ENCODE data around the gene TMEM121. TPM values are rescaled to one million over a fixed set of nuclear protein-coding genes. Genes with fewer than 3 reads are reported as not detected.

The TMEM121 gene
- total and polyA plus RNA-seq, 2 donors: 2.1 to 2.8 TPM

- Histone ChIP-seq H3K36me3 (ENCODE audit: control insufficient read depth in 2 of 2, insufficient read depth in 2 of 2, low read length in 1 of 2) (no peaks in the 10 kb centered on the region), H3K27me3 (ENCODE audit: control insufficient read depth in 2 of 2, insufficient read depth in 1 of 2, low read length in 1 of 2) (peaks cover 50 to 76% of the 10 kb centered on the region in 2 donors), H3K9me3 (ENCODE audit: control insufficient read depth in 2 of 2, insufficient read depth in 1 of 2, low read length in 1 of 2) (no peaks in the 10 kb centered on the region), H3K4me1 (ENCODE audit: control insufficient read depth in 2 of 2, insufficient read depth in 2 of 2, low read length in 2 of 2) (peaks cover 3 to 20% of the 10 kb centered on the region in 2 donors), H3K27ac (ENCODE audit: low read depth in 1 of 2, low read length in 1 of 2) (no peak overlapping the region), H3K4me3 (ENCODE audit: low read length in 2 of 2) (no peak overlapping the region)
- WGBS: 87% methylated on average over 19 of the region's 19 CpGs
- DNase-seq (ENCODE audit: low read depth in 6 of 9, low spot score in 9 of 9): no peak
Measured at GRCh38 chr14:105530285-105531087, 4.1 kb downstream of the TMEM121 start.

- peaks cover 3 to 20% of the 10 kb centered on the region in 2 donors for H3K4me1 ChIP-seq (ENCODE audit: control insufficient read depth in 2 of 2, insufficient read depth in 2 of 2, low read length in 2 of 2)
- H3K4me3 ChIP-seq (ENCODE audit: low read length in 2 of 2): no peak overlapping the region
- no peaks in the 10 kb centered on the region for H3K9me3 ChIP-seq (ENCODE audit: control insufficient read depth in 2 of 2, insufficient read depth in 1 of 2, low read length in 1 of 2)
- H3K36me3 ChIP-seq (ENCODE audit: control insufficient read depth in 2 of 2, insufficient read depth in 2 of 2, low read length in 1 of 2): no peaks in the 10 kb centered on the region
- H3K27ac ChIP-seq (ENCODE audit: low read depth in 1 of 2, low read length in 1 of 2): no peak overlapping the region
- DNase-seq (ENCODE audit: low read depth in 6 of 9, low spot score in 9 of 9): no peak
- H3K27me3 ChIP-seq (ENCODE audit: control insufficient read depth in 2 of 2, insufficient read depth in 1 of 2, low read length in 1 of 2): peaks cover 42 to 72% of the 10 kb centered on the region in 2 donors
- WGBS: 96% methylated on average over 30 of the region's 30 CpGs
Measured at GRCh38 chr14:105531088-105531893, 4.9 kb downstream of the TMEM121 start.

GRCh38 chr14:105531894-105532623 lies 5.7 kb downstream of the TMEM121 start:
- H3K36me3 ChIP-seq (ENCODE audit: control insufficient read depth in 2 of 2, insufficient read depth in 2 of 2, low read length in 1 of 2): no peaks in the 10 kb centered on the region
- no peak overlapping the region for H3K4me3 ChIP-seq (ENCODE audit: low read length in 2 of 2)
- H3K9me3 ChIP-seq (ENCODE audit: control insufficient read depth in 2 of 2, insufficient read depth in 1 of 2, low read length in 1 of 2): no peaks in the 10 kb centered on the region
- peaks cover 34 to 72% of the 10 kb centered on the region in 2 donors for H3K27me3 ChIP-seq (ENCODE audit: control insufficient read depth in 2 of 2, insufficient read depth in 1 of 2, low read length in 1 of 2)
- WGBS: 94% methylated on average over 19 of the region's 19 CpGs
- peaks cover 3 to 16% of the 10 kb centered on the region in 2 donors for H3K4me1 ChIP-seq (ENCODE audit: control insufficient read depth in 2 of 2, insufficient read depth in 2 of 2, low read length in 2 of 2)
- DNase-seq (ENCODE audit: low read depth in 6 of 9, low spot score in 9 of 9): no peak
- no peak overlapping the region for H3K27ac ChIP-seq (ENCODE audit: low read depth in 1 of 2, low read length in 1 of 2)

GRCh38 chr14:105532735-105533141 lies 6.4 kb downstream of the TMEM121 start:
- DNase-seq (ENCODE audit: low read depth in 6 of 9, low spot score in 9 of 9): no peak
- Histone ChIP-seq H3K27me3 (ENCODE audit: control insufficient read depth in 2 of 2, insufficient read depth in 1 of 2, low read length in 1 of 2) (peaks cover 27 to 71% of the 10 kb centered on the region in 2 donors), H3K27ac (ENCODE audit: low read depth in 1 of 2, low read length in 1 of 2) (no peak overlapping the region), H3K4me3 (ENCODE audit: low read length in 2 of 2) (no peak overlapping the region), H3K4me1 (ENCODE audit: control insufficient read depth in 2 of 2, insufficient read depth in 2 of 2, low read length in 2 of 2) (peaks cover 6 to 12% of the 10 kb centered on the region in 2 donors), H3K9me3 (ENCODE audit: control insufficient read depth in 2 of 2, insufficient read depth in 1 of 2, low read length in 1 of 2) (no peaks in the 10 kb centered on the region), H3K36me3 (ENCODE audit: control insufficient read depth in 2 of 2, insufficient read depth in 2 of 2, low read length in 1 of 2) (no peaks in the 10 kb centered on the region)
- WGBS: 79% methylated on average over 10 of the region's 10 CpGs

- Histone ChIP-seq H3K4me1 (ENCODE audit: control insufficient read depth in 2 of 2, insufficient read depth in 2 of 2, low read length in 2 of 2) (peaks cover 6 to 7% of the 10 kb centered on the region in 2 donors), H3K27ac (ENCODE audit: low read depth in 1 of 2, low read length in 1 of 2) (no peak overlapping the region), H3K36me3 (ENCODE audit: control insufficient read depth in 2 of 2, insufficient read depth in 2 of 2, low read length in 1 of 2) (no peaks in the 10 kb centered on the region), H3K9me3 (ENCODE audit: control insufficient read depth in 2 of 2, insufficient read depth in 1 of 2, low read length in 1 of 2) (no peaks in the 10 kb centered on the region), H3K4me3 (ENCODE audit: low read length in 2 of 2) (no peak overlapping the region), H3K27me3 (ENCODE audit: control insufficient read depth in 2 of 2, insufficient read depth in 1 of 2, low read length in 1 of 2) (peaks cover 21 to 70% of the 10 kb centered on the region in 2 donors)
- no peak for DNase-seq (ENCODE audit: low read depth in 6 of 9, low spot score in 9 of 9)
- 85% methylated on average over 9 of the region's 9 CpGs for WGBS
Measured at GRCh38 chr14:105533391-105533790, 7.0 kb downstream of the TMEM121 start.

- Histone ChIP-seq H3K36me3 (ENCODE audit: control insufficient read depth in 2 of 2, insufficient read depth in 2 of 2, low read length in 1 of 2) (no peaks in the 10 kb centered on the region), H3K27ac (ENCODE audit: low read depth in 1 of 2, low read length in 1 of 2) (no peak overlapping the region), H3K27me3 (ENCODE audit: control insufficient read depth in 2 of 2, insufficient read depth in 1 of 2, low read length in 1 of 2) (peaks cover 15 to 69% of the 10 kb centered on the region in 2 donors), H3K4me3 (ENCODE audit: low read length in 2 of 2) (no peak overlapping the region), H3K9me3 (ENCODE audit: control insufficient read depth in 2 of 2, insufficient read depth in 1 of 2, low read length in 1 of 2) (no peaks in the 10 kb centered on the region), H3K4me1 (ENCODE audit: control insufficient read depth in 2 of 2, insufficient read depth in 2 of 2, low read length in 2 of 2) (peaks cover 5% of the 10 kb centered on the region in 2 donors)
- WGBS: 88% methylated on average over 21 of the region's 21 CpGs
- no peak for DNase-seq (ENCODE audit: low read depth in 6 of 9, low spot score in 9 of 9)
Measured at GRCh38 chr14:105533811-105534498, 7.6 kb downstream of the TMEM121 start.

GRCh38 chr14:105534586-105534985 lies 8.2 kb downstream of the TMEM121 start:
- Histone ChIP-seq H3K4me3 (ENCODE audit: low read length in 2 of 2) (no peak overlapping the region), H3K36me3 (ENCODE audit: control insufficient read depth in 2 of 2, insufficient read depth in 2 of 2, low read length in 1 of 2) (no peaks in the 10 kb centered on the region), H3K27me3 (ENCODE audit: control insufficient read depth in 2 of 2, insufficient read depth in 1 of 2, low read length in 1 of 2) (peaks cover 9 to 63% of the 10 kb centered on the region in 2 donors), H3K9me3 (ENCODE audit: control insufficient read depth in 2 of 2, insufficient read depth in 1 of 2, low read length in 1 of 2) (no peaks in the 10 kb centered on the region), H3K27ac (ENCODE audit: low read depth in 1 of 2, low read length in 1 of 2) (no peak overlapping the region), H3K4me1 (ENCODE audit: control insufficient read depth in 2 of 2, insufficient read depth in 2 of 2, low read length in 2 of 2) (peaks cover 0 to 3% of the 10 kb centered on the region in 2 donors)
- no peak for DNase-seq (ENCODE audit: low read depth in 6 of 9, low spot score in 9 of 9)
- WGBS: 87% methylated on average over 13 of the region's 13 CpGs

GRCh38 chr14:105536051-105536450 lies 9.7 kb downstream of the TMEM121 start:
- Histone ChIP-seq H3K27ac (ENCODE audit: low read depth in 1 of 2, low read length in 1 of 2) (no peak overlapping the region), H3K9me3 (ENCODE audit: control insufficient read depth in 2 of 2, insufficient read depth in 1 of 2, low read length in 1 of 2) (no peaks in the 10 kb centered on the region), H3K4me1 (ENCODE audit: control insufficient read depth in 2 of 2, insufficient read depth in 2 of 2, low read length in 2 of 2) (peaks cover 0 to 3% of the 10 kb centered on the region in 2 donors), H3K4me3 (ENCODE audit: low read length in 2 of 2) (no peak overlapping the region), H3K27me3 (ENCODE audit: control insufficient read depth in 2 of 2, insufficient read depth in 1 of 2, low read length in 1 of 2) (peaks cover 0 to 48% of the 10 kb centered on the region in 2 donors), H3K36me3 (ENCODE audit: control insufficient read depth in 2 of 2, insufficient read depth in 2 of 2, low read length in 1 of 2) (no peaks in the 10 kb centered on the region)
- WGBS: 91% methylated on average over 7 of the region's 7 CpGs
- no peak for DNase-seq (ENCODE audit: low read depth in 6 of 9, low spot score in 9 of 9)

All from thymus (tissue), 11 donors.